G401.6 (cell line): ENCODE measurements around the gene BABAM2.
"Not testable (repeated sequence)": the region's sequence is repeated elsewhere in the genome, so short reads cannot be mapped to it uniquely, and the experiment has no call there.

ENCODE experiments used
- FAIRE-seq: peaks from 2 replicates; lab custom pipeline; 2012; peaks lifted over from hg19 to GRCh38; lab: Jason Lieb, UNC

Gene BABAM2

DNA sequence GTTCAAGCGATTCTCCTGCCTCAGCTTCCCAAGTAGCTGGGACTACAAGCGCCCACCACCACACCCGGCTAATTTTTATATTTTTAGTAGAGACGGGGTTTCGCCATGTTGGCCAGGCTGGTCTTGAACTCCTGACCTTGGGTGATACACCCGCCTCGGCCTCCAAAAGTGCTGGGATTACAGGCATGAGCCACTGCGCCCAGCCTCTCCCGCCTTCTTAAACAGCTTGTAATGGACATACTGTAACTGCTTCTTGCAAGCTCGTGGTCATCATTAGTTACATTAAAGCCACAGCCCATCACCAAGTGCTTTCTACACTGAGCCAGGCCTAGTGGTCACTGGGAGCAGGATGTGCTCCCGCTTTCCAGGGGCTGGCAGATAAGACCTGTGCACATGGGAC is 444.7 kb downstream of the BABAM2 start:
- not testable (repeated sequence) for FAIRE-seq

DNA sequence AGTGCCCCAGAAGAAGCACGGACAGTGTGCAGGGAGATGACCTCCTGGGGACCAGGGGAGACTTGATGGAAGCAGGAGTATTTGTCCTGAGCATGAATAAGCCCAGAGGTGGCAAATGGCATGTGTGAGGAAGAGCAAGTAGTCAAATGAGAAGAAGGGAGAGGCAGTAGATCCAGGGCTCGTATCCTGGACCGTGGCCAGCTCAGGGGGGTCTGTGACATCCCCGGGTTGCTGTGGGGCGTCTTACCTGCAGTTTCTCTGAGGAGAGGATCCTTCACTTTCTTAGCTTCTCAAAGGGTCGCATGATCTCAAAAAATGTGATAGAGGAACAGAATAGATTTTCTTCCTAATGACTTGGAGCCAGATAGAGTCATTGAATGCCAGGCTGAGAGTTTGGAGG is 445.1 kb downstream of the BABAM2 start:
- no peak for FAIRE-seq

DNA sequence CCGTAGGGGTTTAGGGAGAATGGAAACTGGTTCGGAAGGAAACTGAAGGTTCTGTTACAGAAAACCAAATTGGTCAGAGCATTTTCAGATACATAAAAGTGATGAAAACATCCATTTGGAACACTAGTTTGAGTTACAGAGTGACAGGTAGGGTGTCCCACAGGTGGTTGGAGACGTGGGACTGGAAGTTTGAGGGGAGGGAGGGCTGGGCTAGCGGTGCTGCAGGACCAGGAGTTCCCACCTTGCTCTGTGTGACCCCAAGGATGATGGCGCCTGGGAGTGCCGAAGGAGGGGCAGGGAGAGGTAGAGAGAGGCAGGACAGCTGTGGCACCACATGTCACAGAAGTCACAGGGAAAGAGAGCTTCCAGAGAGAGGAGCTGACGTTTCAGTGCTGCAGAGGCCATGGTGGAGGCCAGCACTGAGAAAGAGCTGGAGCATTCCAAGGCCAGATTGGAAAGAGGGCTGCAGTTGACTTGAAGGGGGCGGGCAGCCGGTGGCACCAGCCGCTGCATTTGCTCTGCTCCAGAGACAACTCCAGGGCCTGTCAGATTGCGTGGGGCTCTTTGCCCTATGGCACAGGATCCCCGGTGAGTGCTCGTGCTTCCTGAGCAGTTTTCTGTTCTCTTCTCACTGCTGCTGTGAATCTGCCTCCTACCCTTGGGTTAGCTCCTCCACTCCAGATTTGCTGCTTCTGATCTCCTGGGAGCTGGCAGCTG is 445.9 kb downstream of the BABAM2 start:
- no peak for FAIRE-seq

DNA sequence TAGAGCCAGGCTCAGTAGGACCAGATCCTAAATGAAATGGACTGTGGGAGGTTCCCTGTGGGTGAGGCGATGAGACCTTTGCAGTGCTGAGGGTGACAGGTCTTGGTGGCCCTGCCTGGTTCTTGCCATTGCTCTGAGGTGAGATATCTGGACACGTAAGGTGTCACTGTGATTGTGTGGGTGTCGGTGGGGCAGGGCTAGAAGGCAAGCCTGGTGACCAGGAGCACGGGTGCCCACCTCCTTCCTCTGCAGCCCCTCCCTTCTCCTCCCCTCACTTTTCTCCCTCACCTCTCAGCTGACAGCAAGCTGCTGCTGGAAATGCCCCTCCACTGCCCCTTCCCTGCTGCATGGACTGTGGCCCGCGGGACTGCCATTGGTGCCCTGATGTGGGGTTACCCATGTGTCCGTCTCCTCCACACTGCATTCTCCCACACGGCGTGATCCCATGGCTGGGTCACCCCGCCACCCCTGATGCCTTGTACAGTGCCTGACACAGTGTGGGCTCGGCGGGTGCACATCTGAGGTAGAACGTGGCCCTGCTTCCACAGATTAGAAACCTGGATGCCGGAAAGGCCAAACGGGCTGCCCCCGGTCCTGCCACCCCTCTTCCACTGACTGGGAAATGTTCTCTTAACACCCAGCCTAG is 446.6 kb downstream of the BABAM2 start:
- FAIRE-seq = no peak

DNA sequence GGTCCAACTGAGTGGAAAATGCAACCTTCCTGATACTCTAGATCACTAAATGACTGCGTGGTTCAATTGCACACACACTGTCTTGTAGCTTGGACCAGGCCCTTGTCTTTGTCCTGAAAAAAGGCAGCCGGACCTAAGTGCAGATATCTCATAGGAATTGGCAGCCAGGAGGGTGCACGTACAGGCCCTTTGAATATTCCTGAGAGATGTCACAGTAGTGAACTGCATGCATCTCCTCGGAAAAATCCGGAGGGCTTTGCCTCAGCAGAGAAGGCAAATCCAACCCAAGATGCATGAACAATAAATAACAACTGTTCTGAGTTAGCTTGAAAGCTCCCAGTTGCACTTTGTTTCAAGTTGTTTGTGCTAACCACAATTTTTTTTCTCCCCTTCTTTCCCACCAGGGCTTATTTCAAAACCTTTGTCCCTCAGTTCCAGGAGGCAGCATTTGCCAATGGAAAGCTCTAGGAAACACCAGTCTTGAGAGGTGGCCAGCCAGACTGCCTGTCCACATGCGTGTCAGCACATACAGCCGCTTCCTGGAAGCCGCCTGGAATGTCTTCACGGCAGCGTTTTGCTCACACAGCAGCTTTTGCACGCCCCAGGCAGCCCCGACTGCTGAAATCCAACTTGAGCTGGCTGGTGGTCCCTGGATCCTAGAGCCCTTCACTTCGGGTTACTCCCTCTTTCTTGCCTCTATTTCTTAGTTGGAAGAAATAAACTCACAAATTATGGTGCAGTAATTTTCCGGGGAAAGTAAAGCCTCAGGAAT is 447.7 kb downstream of the BABAM2 start:
- FAIRE-seq = no peak

DNA sequence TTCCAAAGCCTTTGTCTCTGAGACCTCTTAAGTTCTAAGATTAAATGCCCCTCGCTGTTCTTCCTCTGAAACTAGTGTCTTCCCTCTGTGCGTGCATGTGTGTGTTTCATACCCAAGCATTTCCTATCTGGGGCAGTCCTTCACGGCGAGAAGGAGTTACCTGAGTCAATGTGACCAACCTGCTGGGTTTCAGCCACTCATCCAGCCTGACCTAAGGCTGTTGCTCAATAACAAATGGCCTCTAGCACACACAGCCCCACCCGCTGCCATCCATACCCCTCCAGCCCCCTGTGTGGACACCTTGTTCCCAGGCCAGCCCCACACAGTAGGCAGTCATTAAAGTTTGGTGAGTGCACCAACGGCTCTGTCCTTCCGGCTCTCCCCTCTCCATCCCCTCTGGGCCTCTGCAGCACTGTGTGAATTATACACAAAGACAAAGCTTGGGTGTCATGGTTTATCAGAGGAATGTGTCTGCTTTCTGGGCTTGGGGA is 448.3 kb downstream of the BABAM2 start:
- no peak for FAIRE-seq

DNA sequence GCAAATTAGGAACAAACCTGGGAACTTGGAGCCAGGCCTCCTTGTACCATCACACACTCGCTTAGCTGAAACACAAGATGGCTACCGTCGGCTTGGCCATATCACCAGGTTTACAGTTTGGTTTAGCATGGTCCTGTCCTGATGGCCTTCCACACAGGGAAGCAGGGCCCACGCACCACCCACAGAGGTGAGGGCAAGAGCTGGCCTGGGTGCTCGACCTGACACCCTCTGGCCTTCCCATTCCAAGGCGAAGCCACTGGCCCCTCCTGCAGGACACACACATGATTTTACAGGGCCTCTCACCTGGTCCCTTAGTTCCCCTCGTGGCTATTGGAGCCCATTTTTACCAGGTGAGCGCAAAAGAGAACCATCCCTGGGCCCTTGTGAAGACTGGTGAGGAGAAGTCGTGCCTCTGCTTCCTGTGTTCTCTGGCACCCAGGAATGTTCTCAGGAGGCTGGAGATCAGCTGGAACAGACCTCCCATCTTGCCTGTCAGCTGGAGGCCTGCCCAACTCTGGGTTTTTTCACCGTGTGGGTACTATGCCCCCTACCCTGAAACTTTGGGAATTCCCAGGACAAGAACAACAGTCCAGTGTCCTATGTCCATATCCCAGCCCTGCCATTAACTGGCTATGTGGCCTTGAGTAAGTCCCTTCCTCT is 449.1 kb downstream of the BABAM2 start:
- FAIRE-seq = no peak

DNA sequence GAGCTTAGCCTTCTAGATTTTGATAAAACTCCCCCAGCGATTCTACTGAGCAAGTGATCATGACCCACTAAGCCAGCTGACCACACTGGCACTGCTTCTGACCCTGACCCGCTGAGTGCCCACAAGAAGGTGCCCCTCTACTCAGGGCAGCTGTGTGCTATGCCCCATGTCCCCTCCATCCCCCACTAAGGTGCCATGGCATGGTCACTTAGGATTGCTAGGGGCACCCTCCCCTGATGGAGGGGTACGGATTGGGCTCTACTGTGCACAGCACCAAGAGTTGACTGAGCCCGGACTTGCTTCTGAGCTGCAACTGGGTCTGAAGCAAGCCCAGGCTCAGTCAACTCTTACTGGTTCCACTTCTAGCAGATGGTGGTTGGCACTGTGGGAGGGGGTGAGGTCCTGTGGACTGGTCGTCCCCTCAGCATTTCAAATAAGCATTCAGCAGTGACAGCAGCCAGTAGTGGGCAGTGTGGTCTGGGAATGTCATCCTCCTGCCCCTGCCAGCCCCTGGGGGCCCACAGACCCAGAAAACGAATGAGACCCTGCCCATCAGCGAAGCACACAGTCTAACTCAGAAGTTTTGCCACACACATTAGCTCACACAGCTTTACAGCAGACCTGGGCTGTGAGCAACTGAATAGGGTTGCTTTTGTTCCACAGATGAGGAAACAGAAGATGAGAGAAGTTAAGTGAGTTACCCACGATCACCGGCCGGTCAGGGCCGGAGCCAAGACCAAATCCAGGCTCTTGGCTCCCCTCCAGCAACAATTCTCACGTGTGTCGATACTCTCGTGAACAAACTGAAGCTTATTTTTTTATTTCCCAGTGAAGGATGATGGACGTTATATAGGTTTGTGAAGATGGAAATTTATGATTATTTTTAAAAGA is 450.0 kb downstream of the BABAM2 start:
- FAIRE-seq = no peak

DNA sequence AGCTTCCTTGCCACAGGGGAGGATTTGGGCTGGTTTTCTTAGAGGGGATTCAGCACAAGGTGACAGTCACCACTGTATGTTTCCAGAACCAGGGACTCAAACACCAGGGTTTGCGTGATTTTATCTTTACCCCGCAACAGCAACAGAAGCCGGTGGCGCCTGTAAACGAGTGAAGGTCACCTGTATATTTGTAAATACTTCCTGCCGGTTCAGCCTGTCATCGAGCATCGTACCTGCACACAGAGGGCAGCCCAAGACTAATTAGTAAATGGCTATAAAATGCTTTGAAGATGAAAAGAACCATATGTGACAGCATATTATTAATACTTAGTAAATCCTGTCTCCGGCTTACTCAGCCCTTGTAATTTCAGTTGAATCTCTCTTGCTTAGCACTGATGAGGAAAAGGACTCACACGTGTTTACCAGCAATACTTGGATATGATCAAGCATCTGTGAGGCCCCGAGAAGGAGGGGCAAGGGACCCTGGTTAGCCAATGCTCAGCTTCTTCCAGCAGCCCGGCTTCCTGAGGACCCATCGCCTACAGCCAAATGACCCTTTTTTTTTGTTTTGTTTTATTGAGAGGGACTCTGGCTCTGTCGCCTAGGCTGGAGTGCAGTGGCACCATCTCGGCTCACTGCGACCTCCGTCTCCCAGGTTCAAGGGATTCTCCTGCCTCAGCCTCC is 450.8 kb downstream of the BABAM2 start:
- no peak for FAIRE-seq

DNA sequence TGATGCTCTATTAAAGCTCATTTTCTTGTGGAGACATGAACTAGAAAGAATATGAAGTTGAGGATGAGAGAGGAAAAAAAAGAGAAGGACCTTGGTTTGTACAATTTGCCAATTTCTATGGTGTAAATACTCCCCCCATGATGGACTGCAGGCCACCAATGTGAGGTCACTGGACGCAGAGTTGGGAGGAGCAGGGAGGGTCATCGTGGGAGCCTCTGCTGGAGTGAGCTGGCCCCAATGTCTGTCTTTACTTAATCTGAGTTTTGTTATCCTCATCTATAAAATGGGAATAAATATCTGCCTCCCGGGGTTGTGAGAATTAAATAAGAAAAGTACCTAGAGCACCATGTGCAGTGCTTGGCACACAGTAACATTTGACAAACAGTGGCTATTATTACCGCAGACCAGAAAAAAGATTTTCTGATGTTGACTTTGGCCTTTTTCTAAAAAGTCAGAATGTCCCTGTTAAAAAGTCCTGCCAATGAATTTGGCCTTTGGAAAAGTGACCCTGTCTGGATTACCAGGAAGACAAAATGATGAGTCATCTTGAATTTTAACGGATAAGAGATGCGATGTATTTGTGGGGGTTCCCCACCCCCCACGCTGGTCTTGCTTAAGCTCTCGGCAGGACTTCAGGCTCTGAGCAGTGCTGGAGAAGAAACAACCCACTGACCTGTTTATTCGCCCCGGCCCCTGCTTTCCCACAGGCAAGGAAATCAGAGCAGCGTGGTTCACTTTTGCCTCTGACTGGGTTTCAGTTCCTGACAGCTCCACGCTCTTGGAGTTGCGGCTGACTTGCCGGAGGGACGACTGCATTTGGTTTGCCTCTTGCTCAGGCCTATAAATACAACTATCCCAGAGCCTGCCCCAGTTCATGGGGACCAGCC is 451.8 kb downstream of the BABAM2 start:
- no peak for FAIRE-seq

DNA sequence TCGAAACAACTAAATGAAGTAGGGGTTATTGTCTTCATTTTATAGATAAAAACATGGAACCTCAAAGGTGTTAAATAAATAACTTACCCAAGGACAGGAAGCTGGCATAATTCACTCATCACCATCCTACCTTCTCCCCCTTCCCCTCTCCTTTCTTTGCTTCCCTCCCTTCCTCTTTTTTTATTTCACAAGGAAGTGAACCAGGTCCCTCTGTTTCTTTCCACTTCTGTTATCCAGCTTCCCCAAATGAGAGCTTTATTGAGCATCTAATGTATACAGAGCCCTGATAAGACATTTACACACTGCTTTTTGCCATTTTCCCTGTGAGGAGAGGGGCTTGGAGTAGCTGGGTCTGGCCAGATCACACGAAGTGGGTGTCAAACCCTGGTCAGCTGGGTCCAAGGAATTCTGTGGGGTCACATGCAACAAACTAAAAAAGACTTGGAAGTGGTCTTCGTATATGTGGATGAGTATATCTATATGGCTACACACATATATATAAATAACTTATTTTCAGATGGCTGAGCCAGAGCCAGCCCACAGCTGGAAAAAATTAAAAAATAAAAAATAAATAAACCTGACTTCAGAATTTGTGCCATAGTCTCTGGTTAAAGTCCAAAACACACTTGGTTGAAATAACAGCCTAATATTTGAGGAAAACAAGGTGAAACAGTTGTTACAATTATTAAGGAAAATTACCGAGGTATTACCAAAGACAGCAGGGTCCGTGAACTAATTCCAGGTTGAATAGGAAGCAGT is 452.8 kb downstream of the BABAM2 start:
- FAIRE-seq = no peak

DNA sequence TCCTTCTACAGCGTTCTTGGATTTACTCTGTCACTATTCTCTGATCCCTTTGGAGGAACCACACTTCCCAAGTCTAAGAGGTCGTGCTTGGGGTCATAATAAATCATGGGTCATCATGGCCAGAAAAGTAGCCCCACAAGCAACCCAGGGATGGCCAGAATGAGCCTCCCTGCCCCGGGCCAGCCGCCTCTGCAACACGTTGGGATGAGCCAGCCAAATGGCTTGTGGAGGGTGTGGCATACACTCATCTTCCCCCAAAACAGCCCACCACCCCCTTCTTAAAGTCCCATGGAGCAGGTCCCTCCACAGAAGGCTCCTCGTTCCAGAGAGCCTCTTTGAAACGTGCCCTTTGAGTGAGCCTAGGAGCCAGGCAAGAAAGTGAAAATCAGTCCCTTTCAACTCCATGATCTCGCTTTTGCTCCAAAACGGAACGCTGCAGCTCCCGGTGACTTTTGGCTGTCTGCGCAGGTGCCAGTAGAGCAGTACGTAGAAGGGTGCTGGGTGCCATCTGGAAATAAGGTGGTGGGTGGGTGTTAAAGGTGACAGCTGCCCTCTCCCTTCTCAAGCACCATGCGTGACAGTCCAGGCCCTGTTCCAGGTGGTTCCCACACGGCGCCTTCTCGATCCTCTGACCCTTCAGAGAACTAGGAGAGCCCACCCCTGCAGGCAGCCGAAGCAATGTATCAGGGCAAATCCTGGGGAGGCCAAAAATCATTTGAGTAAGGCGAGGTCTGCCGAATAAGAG is 453.6 kb downstream of the BABAM2 start:
- no peak for FAIRE-seq

DNA sequence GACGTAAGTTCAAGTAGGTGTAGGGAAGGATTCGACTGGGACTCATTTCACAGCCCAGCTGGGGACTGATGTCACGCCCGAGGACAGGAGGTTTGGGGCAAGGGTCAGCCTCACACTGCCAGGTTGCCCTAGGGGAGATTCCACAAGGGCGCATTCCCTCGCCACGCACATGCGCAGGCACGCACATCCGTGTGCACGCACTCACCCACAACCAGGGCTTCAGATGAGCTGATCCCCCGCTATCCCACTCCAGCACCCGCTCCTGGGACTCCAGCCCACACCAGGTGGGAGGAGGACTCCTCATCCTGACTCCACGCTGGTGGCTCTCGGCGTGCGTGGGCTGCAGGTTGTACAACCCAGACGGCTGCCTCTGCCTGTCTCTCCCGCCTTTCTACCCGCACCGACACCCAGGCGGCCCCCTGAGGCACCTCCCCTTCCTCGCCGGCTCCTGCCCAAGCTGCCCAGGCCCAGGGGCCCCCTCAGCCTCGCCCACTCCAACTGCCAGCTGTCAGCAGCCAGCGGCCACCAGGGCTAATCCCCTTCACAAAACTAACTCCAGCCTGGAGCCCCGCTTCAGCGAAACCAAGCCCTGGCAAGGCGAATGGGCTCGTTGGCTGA is 454.3 kb downstream of the BABAM2 start:
- no peak for FAIRE-seq

DNA sequence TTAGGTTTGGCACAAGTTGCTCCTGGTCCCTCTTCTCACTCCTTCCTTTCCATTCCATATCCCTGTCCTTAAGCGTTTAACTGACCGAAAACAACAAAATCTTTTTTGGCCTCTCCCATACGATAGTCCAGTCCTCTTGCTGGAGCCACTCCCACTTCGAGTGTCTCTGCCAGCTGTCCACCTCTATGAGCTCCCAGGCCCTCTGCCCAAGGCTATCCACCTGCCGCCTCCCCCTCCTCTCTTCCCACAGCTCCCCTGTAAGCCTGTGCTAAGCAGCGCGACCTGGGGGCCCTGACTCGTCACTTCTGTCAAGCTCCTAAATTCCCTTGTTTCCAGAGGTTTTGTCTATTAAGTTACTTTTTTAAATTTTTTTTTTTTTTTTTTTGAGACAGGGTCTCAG is 455.1 kb downstream of the BABAM2 start:
- no peak for FAIRE-seq

DNA sequence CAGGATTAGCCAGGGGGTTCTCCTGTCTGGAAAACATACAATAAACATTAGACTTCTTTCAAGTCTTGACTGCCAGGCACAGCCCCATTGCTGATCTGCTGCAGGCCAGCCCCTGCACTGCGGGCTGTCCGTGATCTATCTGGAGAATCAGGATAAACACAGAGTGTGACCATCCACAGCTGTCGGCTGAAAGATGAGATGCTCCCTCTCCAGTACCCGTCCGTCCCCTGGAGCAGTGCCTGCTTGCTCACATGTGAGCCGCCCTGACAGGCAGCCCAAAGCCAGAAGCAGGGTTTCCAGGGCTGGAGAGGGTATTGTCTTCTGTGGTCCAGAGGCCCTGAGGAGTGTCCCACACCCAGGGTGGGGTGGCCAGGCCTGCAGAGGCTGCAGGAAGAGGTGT is 456.1 kb downstream of the BABAM2 start:
- FAIRE-seq = no peak

DNA sequence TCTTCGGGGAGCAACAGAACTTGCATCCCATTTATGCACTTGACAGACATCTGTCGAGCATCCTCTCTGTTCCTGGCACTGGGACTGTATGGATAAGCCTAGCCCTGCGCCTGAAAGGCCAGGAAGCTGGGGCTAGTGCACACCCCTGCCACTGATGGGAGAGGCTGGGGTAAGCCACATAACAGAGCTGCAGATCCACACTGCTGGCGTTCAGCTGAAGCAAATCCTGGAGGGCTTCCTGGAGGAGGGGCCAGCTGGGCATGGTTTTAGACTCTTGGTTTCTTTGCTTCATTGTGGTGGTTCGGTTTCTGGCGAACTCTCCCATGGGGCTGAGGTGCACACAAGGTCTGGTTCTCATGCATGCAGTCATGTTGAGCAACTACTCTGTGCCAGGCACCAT is 456.7 kb downstream of the BABAM2 start:
- no peak for FAIRE-seq

DNA sequence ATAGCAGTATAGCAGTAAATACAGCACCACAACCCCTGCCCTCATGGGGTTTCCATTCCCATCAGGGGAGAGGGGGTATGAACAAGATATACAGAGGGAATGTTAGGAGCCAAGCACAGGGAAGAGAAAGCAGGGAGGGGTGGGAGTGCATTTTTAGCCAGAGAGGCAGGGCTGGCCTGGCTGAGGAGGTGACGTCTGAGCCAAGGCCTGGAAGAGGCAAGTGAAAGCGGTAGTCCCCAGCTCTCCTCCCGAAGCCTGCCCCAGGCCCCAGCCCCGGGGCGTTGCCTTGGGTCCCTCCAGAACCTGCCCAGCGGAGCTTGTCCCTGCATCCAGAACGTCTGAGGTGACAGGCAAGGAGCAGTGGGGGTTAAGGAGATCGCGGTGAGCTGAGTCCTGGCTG is 457.1 kb downstream of the BABAM2 start:
- FAIRE-seq = no peak

DNA sequence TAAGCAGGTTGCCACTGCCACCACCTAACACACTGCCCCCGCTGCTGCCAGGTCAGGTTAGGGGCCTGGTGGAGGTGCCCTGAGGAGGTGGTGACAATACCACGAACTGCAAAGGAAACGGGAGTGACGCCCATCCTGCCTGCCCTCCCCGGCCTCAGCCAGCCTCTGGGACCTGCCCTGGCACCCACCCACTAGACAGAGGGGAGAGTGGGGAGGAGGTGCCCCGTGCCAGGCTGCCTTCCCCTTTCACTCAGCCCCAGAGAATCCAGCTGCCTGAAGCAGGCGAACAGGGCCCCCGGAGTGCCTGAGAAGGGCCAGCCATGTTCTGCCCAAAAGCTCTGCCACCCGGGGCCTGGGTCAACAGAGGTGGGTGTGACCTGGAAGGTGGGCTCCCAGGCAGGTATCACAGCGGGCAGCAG is 457.6 kb downstream of the BABAM2 start:
- FAIRE-seq = no peak
